Panc1 (cell line): Measurements from ENCODE around the gene FYCO1. TPM values are rescaled to one million over a fixed set of nuclear protein-coding genes. Genes with fewer than 3 reads are reported as not detected.

Source experiments
- ATAC-seq: fragments of 200-7000 bp; cut with Tn5 transposase; 2 replicates; pipeline ENCODE4 v1.9.1; 2020; ENCODE audit warnings: mild to moderate bottlenecking, moderate library complexity
- BruUV-seq: library from RNA; stranded (reverse); fragments of 400-500 nt; replicated peaks from 2 replicates; lab custom pipeline; 2021; lab: Mats Ljungman, UMichigan
- CTCF ChIA-PET: fragments of 300-600 bp; sonication (Branson Sonifier 250); formaldehyde crosslinking; loops from one replicate; lab custom pipeline; 2022; ENCODE audit warnings: antibody characterized with exemption; lab: Charles Lee
- POLR2A ChIA-PET: fragments of 300-600 bp; sonication (Branson Sonifier 250); formaldehyde crosslinking; loops from one replicate; lab custom pipeline; 2022; ENCODE audit warnings: antibody characterized with exemption; lab: Charles Lee
- DNase-seq: peaks from one replicate; pipeline ENCODE4 v3.0.0-alpha.2; 2010; ENCODE audit warnings: low read depth, low spot score
- H3K27ac ChIP-seq: 2 replicates; pipeline ENCODE4 v1.5.1; 2011; ENCODE audit warnings: mild to moderate bottlenecking, low read length, inconsistent platforms
- H3K27me3 ChIP-seq: fragments of 200-500 bp; sonication (Bioruptor generic); 2 replicates; pipeline ENCODE4 v1.6.0; 2014; ENCODE audit warnings: low read length, inconsistent platforms; ENCODE audit not compliant: control insufficient read depth, insufficient read depth
- H3K36me3 ChIP-seq: fragments of 200-500 bp; sonication (Bioruptor generic); 2 replicates; pipeline ENCODE4 v1.5.1; 2014; ENCODE audit warnings: inconsistent platforms, mild to moderate bottlenecking, low read length, moderate library complexity; ENCODE audit not compliant: control insufficient read depth, insufficient read depth
- H3K4me1 ChIP-seq: 2 replicates; pipeline ENCODE4 v1.5.1; 2011; ENCODE audit warnings: inconsistent platforms, mild to moderate bottlenecking, low read length, moderate library complexity; ENCODE audit not compliant: control insufficient read depth, insufficient read depth
- H3K4me3 ChIP-seq, 2 experiments: 2 replicates each; pipeline ENCODE4 v1.5.1; 2011 to 2012; ENCODE audit warnings: low read depth in 2 of 2, low read length in 2 of 2, mild to moderate bottlenecking in 2 of 2, inconsistent platforms in 1 of 2, moderate library complexity in 1 of 2
- H3K9me3 ChIP-seq: fragments of 200-500 bp; sonication (Bioruptor generic); 2 replicates; pipeline ENCODE4 v1.5.1; 2014; ENCODE audit warnings: low read depth, mild to moderate bottlenecking, inconsistent platforms, low read length, moderate library complexity; ENCODE audit not compliant: control insufficient read depth, insufficient read depth
- CTCF ChIP-seq: fragments of 450-650 bp; IDR thresholded peaks from 2 replicates; pipeline ENCODE4 v1.5.1; 2017; ENCODE audit warnings: mild to moderate bottlenecking
- POLR2AphosphoS5 ChIP-seq: IDR thresholded peaks from 2 replicates; pipeline ENCODE4 v1.6.1; 2012; ENCODE audit warnings: mild to moderate bottlenecking, low read depth, low read length, moderate library complexity
- REST ChIP-seq, 2 experiments: IDR thresholded peaks; 2 replicates each; pipeline ENCODE4 v1.6.1; 2011 to 2012; ENCODE audit warnings: low read depth in 2 of 2, control low read depth in 1 of 2, low read length in 1 of 2, mild to moderate bottlenecking in 1 of 2, moderate library complexity in 1 of 2; ENCODE audit not compliant: insufficient read depth in 1 of 2
- SIN3A ChIP-seq: IDR thresholded peaks from 2 replicates; pipeline ENCODE4 v1.6.1; 2012; ENCODE audit warnings: low read depth, mild to moderate bottlenecking, low read length, moderate library complexity, borderline replicate concordance; ENCODE audit not compliant: insufficient read depth
- TCF7L2 ChIP-seq: IDR thresholded peaks from 2 replicates; pipeline ENCODE4 v1.6.1; 2011; ENCODE audit warnings: mild to moderate bottlenecking, low read depth, low read length, inconsistent platforms
- in situ Hi-C: cut with HindIII; loops from 2 replicates; pipeline ENCODE4 v1.10.0; 2016; ENCODE audit warnings: low sequenced_read_pairs, low pct_unique_long_range_greater_than_20kb
- intact Hi-C: fragments of 100-400 bp; cut with micrococcal nuclease; formaldehyde crosslinking; loops from one replicate; pipeline ENCODE4 v1.10.0; 2022; ENCODE audit not compliant: unreplicated experiment
- total RNA-seq: library from RNA; stranded (reverse); gene quantifications from one replicate; pipeline ENCODE4 v1.2.1, GENCODE V29; 2021; ENCODE audit not compliant: unreplicated experiment

Gene FYCO1
- total RNA-seq, 1 experiment from 2014 or later, result 8.7 TPM

- no peak overlapping the region for H3K27ac ChIP-seq
- H3K9me3 ChIP-seq, result no peaks in the 10 kb centered on the region
- H3K36me3 ChIP-seq, result no peaks in the 10 kb centered on the region
- ChIA-PET CTCF (interaction anchor here (1.1 to 3.0 kb wide), 2 partner anchors 141 to 439 kb away, joined by 4 to 19 read pairs; no protein-coding TSS in a partner anchor), POLR2A (no interaction called here)
- TF ChIP-seq POLR2AphosphoS5 (no peak), SIN3A (no peak), TCF7L2 (no peak), CTCF (no peak), REST (IDR thresholded peaks at IDR 0.05; ENCODE audit: insufficient read depth in 1 of 2, low read depth in 2 of 2, low read length in 1 of 2) (no peak)
- H3K27me3 ChIP-seq, result no peaks in the 10 kb centered on the region
- DNase-seq (no peak), ATAC-seq (no peak)
- no peak overlapping the region for H3K4me3 ChIP-seq
- no TSS peak for BruUV-seq
- H3K4me1 ChIP-seq, result no peaks in the 10 kb centered on the region
- intact Hi-C loops (loop anchor here (1.0 to 10.0 kb wide), 2 partner anchors 140 to 437 kb away; partner anchors contain the start of gene CCR5), in situ Hi-C loops (no loop called here)
These were observed 57.6 kb downstream of the FYCO1 start for GRCh38 chr3:45938043-45938435.

- ATAC-seq (no peak), DNase-seq (no peak)
- CTCF ChIA-PET, result no interaction called here
- no peaks in the 10 kb centered on the region for H3K9me3 ChIP-seq
- POLR2A ChIA-PET, result no interaction called here
- no peaks in the 10 kb centered on the region for H3K4me1 ChIP-seq
- no peak overlapping the region for H3K27ac ChIP-seq
- H3K36me3 ChIP-seq, result no peaks in the 10 kb centered on the region
- no peak for TF ChIP-seq CTCF
- TF ChIP-seq TCF7L2, result no peak
- no peak for TF ChIP-seq REST (IDR thresholded peaks at IDR 0.05; ENCODE audit: insufficient read depth in 1 of 2, low read depth in 2 of 2, low read length in 1 of 2)
- no peak for TF ChIP-seq POLR2AphosphoS5
- no peak for TF ChIP-seq SIN3A
- in situ Hi-C loops (no loop called here), intact Hi-C loops (loop anchor here (1.0 to 10.0 kb wide), 2 partner anchors 141 to 437 kb away; partner anchors contain the start of gene CCR5)
- H3K27me3 ChIP-seq, result no peaks in the 10 kb centered on the region
- no TSS peak for BruUV-seq
- no peak overlapping the region for H3K4me3 ChIP-seq
These were observed 58.2 kb downstream of the FYCO1 start for GRCh38 chr3:45937206-45938042.
